ENCODE results near the gene NR2C2AP. TPM values are rescaled to one million over a fixed set of nuclear protein-coding genes. Genes with fewer than 3 reads are reported as not detected.
A peak's percentile ranks its signal among the peaks of the same experiment; 100 is the strongest.
"Not testable (repeated sequence)": the region's sequence is repeated elsewhere in the genome, so short reads cannot be mapped to it uniquely, and the experiment has no call there.

The NR2C2AP gene
- total RNA-seq, 2 donors from 2014 or later: 4.3 to 8.1 TPM

- DNase-seq (ENCODE audit: low spot score): no peak
- Histone ChIP-seq H3K4me1 (peaks cover 0 to 31% of the 10 kb centered on the region in 2 donors), H3K27me3 (no peaks in the 10 kb centered on the region), H3K27ac (no peak overlapping the region), H3K9me3 (no peaks in the 10 kb centered on the region), H3K36me3 (peaks cover 5% of the 10 kb centered on the region), H3K4me3 (no peak overlapping the region)
- TF ChIP-seq, protein P1, sequence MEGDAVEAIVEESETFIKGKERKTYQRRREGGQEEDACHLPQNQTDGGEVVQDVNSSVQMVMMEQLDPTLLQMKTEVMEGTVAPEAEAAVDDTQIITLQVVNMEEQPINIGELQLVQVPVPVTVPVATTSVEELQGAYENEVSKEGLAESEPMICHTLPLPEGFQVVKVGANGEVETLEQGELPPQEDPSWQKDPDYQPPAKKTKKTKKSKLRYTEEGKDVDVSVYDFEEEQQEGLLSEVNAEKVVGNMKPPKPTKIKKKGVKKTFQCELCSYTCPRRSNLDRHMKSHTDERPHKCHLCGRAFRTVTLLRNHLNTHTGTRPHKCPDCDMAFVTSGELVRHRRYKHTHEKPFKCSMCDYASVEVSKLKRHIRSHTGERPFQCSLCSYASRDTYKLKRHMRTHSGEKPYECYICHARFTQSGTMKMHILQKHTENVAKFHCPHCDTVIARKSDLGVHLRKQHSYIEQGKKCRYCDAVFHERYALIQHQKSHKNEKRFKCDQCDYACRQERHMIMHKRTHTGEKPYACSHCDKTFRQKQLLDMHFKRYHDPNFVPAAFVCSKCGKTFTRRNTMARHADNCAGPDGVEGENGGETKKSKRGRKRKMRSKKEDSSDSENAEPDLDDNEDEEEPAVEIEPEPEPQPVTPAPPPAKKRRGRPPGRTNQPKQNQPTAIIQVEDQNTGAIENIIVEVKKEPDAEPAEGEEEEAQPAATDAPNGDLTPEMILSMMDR (IDR thresholded peaks at IDR 0.05): no peak
Observed at GRCh38 chr19:19186742-19187141, 16.5 kb downstream of the NR2C2AP start.

GRCh38 chr19:19185853-19186740 lies 17.1 kb downstream of the NR2C2AP start:
- Histone ChIP-seq H3K4me1 (peaks cover 0 to 27% of the 10 kb centered on the region in 2 donors), H3K36me3 (peaks cover 12% of the 10 kb centered on the region), H3K4me3 (no peak overlapping the region), H3K27ac (no peak overlapping the region), H3K27me3 (no peaks in the 10 kb centered on the region), H3K9me3 (no peaks in the 10 kb centered on the region)
- TF ChIP-seq, protein P1 (IDR thresholded peaks at IDR 0.05): peak; percentile 12 to 52
- DNase-seq (ENCODE audit: low spot score): no peak

DNA sequence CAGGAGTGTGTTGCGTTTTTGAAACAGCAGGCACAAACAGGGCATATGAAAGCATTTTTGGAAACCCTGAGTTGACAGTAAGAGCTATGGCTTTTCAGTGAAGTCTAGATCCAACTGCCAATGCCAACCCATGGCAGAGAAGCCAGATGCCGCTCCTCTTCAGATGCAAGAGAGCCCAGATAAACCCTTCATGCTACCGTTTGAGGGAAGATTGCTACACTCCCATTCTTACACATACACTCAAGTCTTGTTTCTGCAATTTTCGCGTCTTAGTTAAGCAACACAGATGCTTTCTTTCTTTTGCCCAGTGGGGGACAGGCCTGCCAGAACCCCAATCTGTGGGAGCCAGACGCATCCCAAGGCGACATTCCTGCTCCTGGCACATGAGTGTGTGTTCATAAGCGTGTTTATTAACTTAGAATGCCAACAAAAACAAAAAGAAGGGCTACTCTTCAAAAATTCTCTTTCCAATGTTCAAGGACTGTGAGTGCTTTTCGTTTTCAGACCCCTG lies 21.7 kb downstream of the NR2C2AP start:
- Histone ChIP-seq H3K27ac (no peak overlapping the region), H3K4me3 (no peak overlapping the region), H3K9me3 (no peaks in the 10 kb centered on the region), H3K36me3 (peaks cover 17% of the 10 kb centered on the region), H3K4me1 (no peaks in the 10 kb centered on the region), H3K27me3 (no peaks in the 10 kb centered on the region)
- TF ChIP-seq, protein P1 (IDR thresholded peaks at IDR 0.05): no peak
- no peak for DNase-seq (ENCODE audit: low spot score)

- no peaks in the 10 kb centered on the region for H3K27me3 ChIP-seq
- DNase-seq (ENCODE audit: low spot score): no peak
- no peak overlapping the region for H3K4me3 ChIP-seq
- TF ChIP-seq, protein P1 (IDR thresholded peaks at IDR 0.05): no peak
- H3K36me3 ChIP-seq: peaks cover 16% of the 10 kb centered on the region
- peaks cover 0 to 4% of the 10 kb centered on the region in 2 donors for H3K4me1 ChIP-seq
- H3K9me3 ChIP-seq: no peaks in the 10 kb centered on the region
- H3K27ac ChIP-seq: no peak overlapping the region
Observed at GRCh38 chr19:19179548-19180441, 23.4 kb downstream of the NR2C2AP start.

- peaks cover 0 to 6% of the 10 kb centered on the region in 2 donors for H3K4me1 ChIP-seq
- no peak for DNase-seq (ENCODE audit: low spot score)
- H3K4me3 ChIP-seq: no peak overlapping the region
- H3K36me3 ChIP-seq: peaks cover 16% of the 10 kb centered on the region
- TF ChIP-seq, protein P1 (IDR thresholded peaks at IDR 0.05): no peak
- H3K27me3 ChIP-seq: no peaks in the 10 kb centered on the region
- no peak overlapping the region for H3K27ac ChIP-seq
- H3K9me3 ChIP-seq: no peaks in the 10 kb centered on the region
Observed at GRCh38 chr19:19176950-19177349, 26.3 kb downstream of the NR2C2AP start.

DNA sequence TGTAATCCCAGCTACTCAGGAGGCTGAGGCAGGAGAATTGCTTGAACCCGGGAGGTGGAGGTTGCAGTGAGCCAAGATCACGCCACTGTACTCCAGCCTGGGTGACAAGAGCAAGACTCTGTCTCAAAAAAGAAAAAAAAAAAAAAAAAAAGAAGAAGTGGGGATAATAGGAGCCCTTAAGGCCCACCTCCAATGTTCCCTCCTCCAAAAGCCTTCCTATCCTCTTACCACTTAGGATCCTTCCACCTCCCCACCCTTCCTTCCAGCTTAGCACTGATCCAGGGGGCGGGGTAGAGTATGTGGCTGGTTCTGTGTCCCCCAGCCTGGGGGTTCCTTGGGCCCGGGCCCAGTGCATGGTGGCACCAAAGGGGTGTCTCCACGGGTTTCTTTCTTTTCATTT lies 30.0 kb downstream of the NR2C2AP start:
- H3K4me1 ChIP-seq: peaks cover 0 to 18% of the 10 kb centered on the region in 2 donors
- not testable (repeated sequence) for H3K9me3 ChIP-seq; DNase-seq (ENCODE audit: low spot score); H3K27ac ChIP-seq; H3K4me3 ChIP-seq; H3K27me3 ChIP-seq; H3K36me3 ChIP-seq

Data from right atrium auricular region (tissue), 2 donors.